Mammary epithelial cell (primary cell): ENCODE measurements around the gene REEP6.

ENCODE experiments used
- EZH2 ChIP-seq: IDR thresholded peaks from 2 replicates; pipeline ENCODE4 v1.6.1; 2012; ENCODE audit warnings: low read length, inconsistent platforms, borderline replicate concordance
- TF ChIP-seq, protein P1 (sequence below), 2 donors: IDR thresholded peaks in 1 of 2; conservative IDR thresholded peaks in 1 of 2; 2 replicates each; pipeline ENCODE4 v1.5.1; 2011 to 2012; ENCODE audit warnings: inconsistent platforms in 2 of 2, low read length in 2 of 2, mild to moderate bottlenecking in 2 of 2, control low read depth in 1 of 2, low read depth in 1 of 2; ENCODE audit not compliant: insufficient read depth in 1 of 2; ENCODE audit errors: extremely low read depth in 1 of 2

DNA sequence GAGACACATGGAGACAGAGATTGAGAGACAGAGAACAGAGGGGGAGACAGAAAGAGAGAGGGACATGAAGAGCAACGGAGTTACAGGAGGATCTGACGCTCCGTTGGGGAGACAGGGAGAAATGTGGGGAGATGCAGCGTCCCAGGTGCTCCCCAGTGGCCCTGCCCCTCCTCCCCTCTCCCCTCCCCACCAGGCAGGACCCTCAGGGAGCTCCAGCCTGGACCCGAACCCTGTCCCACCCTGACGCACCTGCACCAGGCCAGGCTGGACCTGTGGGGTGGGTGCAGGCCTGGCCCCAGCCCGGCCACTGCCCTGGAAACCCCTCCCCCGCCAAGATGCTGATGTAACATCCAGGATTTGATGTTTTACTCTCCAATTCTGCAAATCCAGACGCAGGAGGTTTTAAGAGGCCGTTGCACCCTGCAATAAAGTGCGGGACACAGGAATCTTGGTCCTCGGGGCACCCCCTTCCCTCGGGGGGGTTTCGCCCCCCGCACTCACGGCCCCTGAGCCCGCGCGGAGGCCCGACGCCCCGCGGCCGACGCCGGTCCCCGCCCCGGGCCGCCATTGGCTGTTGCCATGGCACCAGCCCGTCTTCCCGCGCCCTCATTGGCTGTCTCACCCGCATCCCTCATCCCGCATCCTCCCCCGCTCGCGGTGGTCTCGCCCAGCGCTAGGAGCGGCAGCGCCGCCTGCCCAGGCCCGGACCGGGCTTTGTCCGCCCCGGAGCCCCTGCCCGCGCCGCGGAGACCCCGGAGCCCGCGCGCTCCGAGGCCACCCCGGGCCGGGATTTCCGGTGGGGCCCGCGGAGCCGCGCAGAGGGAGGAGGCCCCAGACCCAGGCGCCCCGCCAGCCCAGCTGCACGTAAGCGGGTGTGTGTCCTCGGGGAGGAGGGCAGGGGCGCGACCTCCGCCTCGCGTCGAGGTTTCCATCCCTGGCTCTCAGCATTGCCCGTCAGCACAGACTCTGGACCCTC, 41.2 kb upstream of the REEP6 start, which contains the start of gene APC2:
- TF ChIP-seq, protein P1, sequence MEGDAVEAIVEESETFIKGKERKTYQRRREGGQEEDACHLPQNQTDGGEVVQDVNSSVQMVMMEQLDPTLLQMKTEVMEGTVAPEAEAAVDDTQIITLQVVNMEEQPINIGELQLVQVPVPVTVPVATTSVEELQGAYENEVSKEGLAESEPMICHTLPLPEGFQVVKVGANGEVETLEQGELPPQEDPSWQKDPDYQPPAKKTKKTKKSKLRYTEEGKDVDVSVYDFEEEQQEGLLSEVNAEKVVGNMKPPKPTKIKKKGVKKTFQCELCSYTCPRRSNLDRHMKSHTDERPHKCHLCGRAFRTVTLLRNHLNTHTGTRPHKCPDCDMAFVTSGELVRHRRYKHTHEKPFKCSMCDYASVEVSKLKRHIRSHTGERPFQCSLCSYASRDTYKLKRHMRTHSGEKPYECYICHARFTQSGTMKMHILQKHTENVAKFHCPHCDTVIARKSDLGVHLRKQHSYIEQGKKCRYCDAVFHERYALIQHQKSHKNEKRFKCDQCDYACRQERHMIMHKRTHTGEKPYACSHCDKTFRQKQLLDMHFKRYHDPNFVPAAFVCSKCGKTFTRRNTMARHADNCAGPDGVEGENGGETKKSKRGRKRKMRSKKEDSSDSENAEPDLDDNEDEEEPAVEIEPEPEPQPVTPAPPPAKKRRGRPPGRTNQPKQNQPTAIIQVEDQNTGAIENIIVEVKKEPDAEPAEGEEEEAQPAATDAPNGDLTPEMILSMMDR (conservative IDR thresholded peaks at IDR 0.05 in 1 of 2, IDR thresholded peaks at IDR 0.05 in 1 of 2; ENCODE audit: extremely low read depth in 1 of 2, insufficient read depth in 1 of 2, low read depth in 1 of 2, low read length in 2 of 2) = no peak
- TF ChIP-seq EZH2 = peak; percentile 74
